GM23338 (cell line): Measurements from ENCODE around the gene NUMBL. TPM values are rescaled to one million over a fixed set of nuclear protein-coding genes. Genes with fewer than 3 reads are reported as not detected.

Source experiments
- ATAC-seq: fragments of 200-7000 bp; cut with Tn5 transposase; 3 replicates; pipeline ENCODE4 v1.9.1; 2020
- DNase-seq: peaks from one replicate; pipeline ENCODE4 v3.0.0-alpha.2; 2015; ENCODE audit warnings: low spot score
- H2AFZ ChIP-seq: fragments of 200-600 bp; sonication (generic); 2 replicates; pipeline ENCODE4 v1.8.0; 2016; ENCODE audit warnings: antibody characterized with exemption, mild to moderate bottlenecking, moderate library complexity
- H3F3A ChIP-seq: fragments of 200-600 bp; sonication (generic); replicated peaks from 2 replicates; pipeline ENCODE4 v1.8.0; 2017; ENCODE audit warnings: antibody characterized with exemption, mixed run types, low read depth
- H3K27ac ChIP-seq: fragments of 200-600 bp; sonication (generic); 2 replicates; pipeline ENCODE4 v1.6.1; 2016; ENCODE audit warnings: low read depth
- H3K27me3 ChIP-seq: fragments of 200-600 bp; sonication (generic); 2 replicates; pipeline ENCODE4 v1.8.0; 2016; ENCODE audit warnings: mild to moderate bottlenecking, mixed run types, moderate library complexity; ENCODE audit not compliant: insufficient read depth
- H3K36me3 ChIP-seq: fragments of 200-600 bp; sonication (generic); 2 replicates; pipeline ENCODE4 v1.8.0; 2016; ENCODE audit warnings: mild to moderate bottlenecking; ENCODE audit not compliant: insufficient read depth
- H3K4me1 ChIP-seq: fragments of 200-600 bp; sonication (generic); 2 replicates; pipeline ENCODE4 v1.8.0; 2016; ENCODE audit warnings: mild to moderate bottlenecking, moderate library complexity; ENCODE audit not compliant: insufficient read depth
- H3K4me2 ChIP-seq: fragments of 200-600 bp; sonication (generic); 2 replicates; pipeline ENCODE4 v1.7.1; 2017; ENCODE audit warnings: mixed run types
- H3K4me3 ChIP-seq: fragments of 200-600 bp; sonication (generic); 2 replicates; pipeline ENCODE4 v1.6.1; 2016; ENCODE audit warnings: mixed run types
- H3K79me2 ChIP-seq: fragments of 200-600 bp; sonication (generic); replicated peaks from 2 replicates; pipeline ENCODE4 v1.8.0; 2017; ENCODE audit warnings: mild to moderate bottlenecking; ENCODE audit not compliant: insufficient read depth
- H3K9me2 ChIP-seq: fragments of 200-600 bp; sonication (generic); 2 replicates; pipeline ENCODE4 v1.8.0; 2017; ENCODE audit not compliant: insufficient read depth
- H4K20me1 ChIP-seq: fragments of 200-600 bp; sonication (generic); replicated peaks from 2 replicates; pipeline ENCODE4 v1.8.0; 2017; ENCODE audit warnings: mild to moderate bottlenecking; ENCODE audit not compliant: insufficient read depth
- H3K27ac Mint-ChIP-seq: 2 replicates; pipeline ENCODE4 v1.8.0; 2020; ENCODE audit warnings: inconsistent platforms, mild to moderate bottlenecking, moderate library complexity, mixed read lengths
- H3K27me3 Mint-ChIP-seq: 3 replicates; pipeline ENCODE4 v1.8.0; 2022; ENCODE audit warnings: low read depth, mild to moderate bottlenecking, moderate library complexity, mixed read lengths, inconsistent platforms; ENCODE audit not compliant: insufficient read depth, poor library complexity
- H3K36me3 Mint-ChIP-seq: 3 replicates; pipeline ENCODE4 v1.8.0; 2021; ENCODE audit warnings: low read depth, mild to moderate bottlenecking, inconsistent platforms, moderate library complexity, mixed read lengths
- H3K4me1 Mint-ChIP-seq: 3 replicates; pipeline ENCODE4 v1.8.0; 2020; ENCODE audit warnings: mild to moderate bottlenecking, inconsistent platforms, mixed read lengths
- H3K4me3 Mint-ChIP-seq: 3 replicates; pipeline ENCODE4 v1.8.0; 2021; ENCODE audit warnings: moderate library complexity, mild to moderate bottlenecking, inconsistent platforms, mixed read lengths
- H3K9me3 Mint-ChIP-seq: 3 replicates; pipeline ENCODE4 v1.8.0; 2020; ENCODE audit warnings: moderate library complexity, mild to moderate bottlenecking, inconsistent platforms, mixed read lengths
- CREB1 ChIP-seq: fragments of 250-450 bp; sonication (Bioruptor Pico); IDR thresholded peaks from 2 replicates; pipeline ENCODE4 v1.5.0; 2020; ENCODE audit warnings: low read depth, mild to moderate bottlenecking, moderate library complexity
- CTCF ChIP-seq, 2 experiments: fragments of 200-600 bp in 1 of 2; sonication (generic) in 1 of 2; conservative IDR thresholded peaks; 2 replicates each; pipeline versions ENCODE4 v1.5.1 to v1.6.1; 2016 to 2017; ENCODE audit warnings: antibody characterized with exemption in 2 of 2, low read depth in 2 of 2, mild to moderate bottlenecking in 2 of 2, moderate library complexity in 1 of 2
- ETS1 ChIP-seq: IDR thresholded peaks from 2 replicates; pipeline ENCODE4 v1.6.1; 2016; ENCODE audit warnings: antibody characterized with exemption
- POLR2AphosphoS5 ChIP-seq: IDR thresholded peaks from 2 replicates; pipeline ENCODE4 v1.6.1; 2016; ENCODE audit warnings: antibody characterized with exemption, low read depth
- REST ChIP-seq: IDR thresholded peaks from one replicate; pipeline ENCODE4 v1.6.1; 2018; ENCODE audit warnings: antibody characterized with exemption; ENCODE audit not compliant: unreplicated experiment
- ZNF114 ChIP-seq: fragments of 250-450 bp; sonication (Bioruptor Pico); IDR thresholded peaks from 2 replicates; pipeline ENCODE4 v1.5.0; 2020; ENCODE audit warnings: mild to moderate bottlenecking, moderate library complexity
- ZNF462 ChIP-seq: fragments of 250-450 bp; sonication (Bioruptor Pico); IDR thresholded peaks from 2 replicates; pipeline ENCODE4 v1.5.0; 2020; ENCODE audit warnings: mild to moderate bottlenecking, moderate library complexity
- polyA plus RNA-seq: library from polyadenylated mRNA; unstranded; fragments of >200 nt; fragmentation: Nextera tagmentation; extraction: Ambion mirVana; gene quantifications from 2 replicates; pipeline ENCODE4 v1.2.1, GENCODE V29; 2016
- total RNA-seq: library from RNA; depleted of rRNA; stranded (reverse); fragments of >200 nt; shearing (Covaris generic); gene quantifications from 2 replicates; pipeline ENCODE4 v1.2.3, GENCODE V29; 2014

NUMBL gene
- total and polyA plus RNA-seq, 2 experiments from 2014 or later, result 8.5 to 28.5 TPM

GRCh38 chr19:40716482-40717324 is 26.3 kb upstream of the NUMBL start, which contains the start of the genes COQ8B and ITPKC:
Gene COQ8B (minus strand): TSS chr19:40716886. CDS start chr19:40714632, 2,254 bp downstream.
Gene ITPKC (plus strand): TSS chr19:40717112. CDS start chr19:40717136, 24 bp downstream.
- Histone ChIP-seq H2AFZ (peak within 1 kb of the TSS; percentile 82), H4K20me1 (peaks cover 10% of the 10 kb centered on the region; the same call in 1 of the 2 replicates), H3K9me2 (no peaks in the 10 kb centered on the region), H3K4me2 (peak within 1 kb of the TSS; percentile 96), H3F3A (peaks cover 15% of the 10 kb centered on the region; the same call in 1 of the 2 replicates), H3K4me3 (peak within 1 kb of the TSS; percentile 99), H3K27ac (peak within 1 kb of the TSS; percentile 98), H3K4me1 (peaks cover 22% of the 10 kb centered on the region), H3K79me2 (peaks cover 38% of the 10 kb centered on the region), H3K36me3 (peaks cover 6% of the 10 kb centered on the region; the same call in 1 of the 2 replicates), H3K27me3 (no peaks in the 10 kb centered on the region)
- H3K27ac Mint-ChIP-seq, result peak within 1 kb of the TSS; percentile 96
- DNase-seq (peak; percentile 100), ATAC-seq (peak; percentile 54)
- peak; percentile 31; the same call in 1 of the 2 replicates for TF ChIP-seq ETS1
- TF ChIP-seq CTCF (conservative IDR thresholded peaks at IDR 0.05; ENCODE audit: low read depth in 2 of 2), result no peak
- TF ChIP-seq ZNF462 (CRISPR knock-in tag), result no peak
- TF ChIP-seq ZNF114, result no peak
- TF ChIP-seq POLR2AphosphoS5, result peak; percentile 75
- TF ChIP-seq REST, result no peak
- peak; percentile 91 for TF ChIP-seq CREB1 (CRISPR knock-in tag)
- peaks cover 10% of the 10 kb centered on the region for H3K27me3 Mint-ChIP-seq
- H3K9me3 Mint-ChIP-seq, result no peaks in the 10 kb centered on the region
- peaks cover 17% of the 10 kb centered on the region for H3K36me3 Mint-ChIP-seq
- peak within 1 kb of the TSS; percentile 93 for H3K4me3 Mint-ChIP-seq
- peaks cover 25% of the 10 kb centered on the region for H3K4me1 Mint-ChIP-seq
